Type B pancreatic cell (in vitro differentiated cells): ENCODE measurements around the gene CDYL2. TPM values are rescaled to one million over a fixed set of nuclear protein-coding genes. Genes with fewer than 3 reads are reported as not detected.

Experiments used
- DNase-seq: peaks from one replicate; pipeline ENCODE4 v3.0.0; 2021; ENCODE audit warnings: mixed read lengths; ENCODE audit not compliant: unreplicated experiment; ENCODE audit errors: extremely low spot score
- H3K27ac Mint-ChIP-seq: 2 replicates; pipeline ENCODE4 v1.8.0; 2021; ENCODE audit warnings: mild to moderate bottlenecking, mixed read lengths
- H3K27me3 Mint-ChIP-seq: 2 replicates; pipeline ENCODE4 v1.8.0; 2021; ENCODE audit warnings: mixed read lengths
- H3K36me3 Mint-ChIP-seq: 2 replicates; pipeline ENCODE4 v1.8.0; 2021; ENCODE audit warnings: mixed read lengths
- H3K4me1 Mint-ChIP-seq: one replicate; pipeline ENCODE4 v1.8.0; 2021; ENCODE audit warnings: mixed read lengths; ENCODE audit not compliant: unreplicated experiment
- H3K4me3 Mint-ChIP-seq: 2 replicates; pipeline ENCODE4 v1.8.0; 2021; ENCODE audit warnings: mild to moderate bottlenecking, mixed read lengths
- H3K9me3 Mint-ChIP-seq: 2 replicates; pipeline ENCODE4 v1.8.0; 2021; ENCODE audit warnings: mixed read lengths
- total RNA-seq: library from RNA; stranded (reverse); gene quantifications from 2 replicates; pipeline ENCODE4 v1.2.1, GENCODE V29; 2021; ENCODE audit warnings: low replicate concordance
- TF ChIP-seq, protein P1 (sequence below): fragments of 200-600 bp; sonication (generic); conservative IDR thresholded peaks from 2 replicates; pipeline ENCODE4 v1.5.0; 2021; ENCODE audit warnings: antibody characterized with exemption, mild to moderate bottlenecking

Gene CDYL2
- total RNA-seq, 1 donor from 2014 or later = 8.2 TPM

DNA sequence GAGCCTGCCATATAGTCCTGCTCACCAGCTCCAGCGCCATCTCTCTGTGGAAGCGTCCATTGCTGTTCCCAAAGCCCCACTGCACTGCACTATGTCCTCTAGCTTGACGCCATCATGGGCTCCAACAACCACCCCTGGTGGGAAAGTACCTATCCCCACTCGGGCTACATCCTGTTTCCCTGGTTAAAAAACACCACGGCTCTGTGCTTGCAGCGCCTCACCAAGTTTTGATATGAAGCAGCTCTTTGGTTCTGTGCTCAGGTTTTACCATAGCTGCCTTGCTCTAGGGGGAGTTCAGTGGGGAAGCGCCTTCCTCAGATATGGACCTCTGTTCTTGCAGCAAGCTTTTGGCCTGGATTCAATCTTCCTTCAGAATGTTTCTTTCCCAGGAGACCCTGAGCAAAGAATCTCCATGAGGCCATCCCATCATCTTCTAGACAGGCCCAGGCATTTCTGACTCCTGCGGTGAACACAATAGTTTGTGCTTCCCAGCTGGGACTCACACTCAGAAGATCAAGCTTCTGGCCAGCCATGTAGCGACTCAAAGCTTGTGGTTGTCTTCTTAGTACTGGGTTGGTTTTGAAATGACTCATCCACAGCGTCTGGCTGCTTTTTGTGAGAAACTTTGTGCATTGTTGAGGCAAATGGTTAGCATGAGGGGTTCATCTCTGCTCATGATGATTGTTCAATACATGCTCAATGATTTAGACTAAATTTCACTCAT lies 224.1 kb downstream of the CDYL2 start:
- Mint-ChIP-seq H3K4me1 (no peaks in the 10 kb centered on the region), H3K27ac (no peak overlapping the region), H3K27me3 (peaks cover 3% of the 10 kb centered on the region), H3K36me3 (no peaks in the 10 kb centered on the region), H3K9me3 (no peaks in the 10 kb centered on the region), H3K4me3 (no peak overlapping the region)
- no peak for DNase-seq
- TF ChIP-seq, protein P1, sequence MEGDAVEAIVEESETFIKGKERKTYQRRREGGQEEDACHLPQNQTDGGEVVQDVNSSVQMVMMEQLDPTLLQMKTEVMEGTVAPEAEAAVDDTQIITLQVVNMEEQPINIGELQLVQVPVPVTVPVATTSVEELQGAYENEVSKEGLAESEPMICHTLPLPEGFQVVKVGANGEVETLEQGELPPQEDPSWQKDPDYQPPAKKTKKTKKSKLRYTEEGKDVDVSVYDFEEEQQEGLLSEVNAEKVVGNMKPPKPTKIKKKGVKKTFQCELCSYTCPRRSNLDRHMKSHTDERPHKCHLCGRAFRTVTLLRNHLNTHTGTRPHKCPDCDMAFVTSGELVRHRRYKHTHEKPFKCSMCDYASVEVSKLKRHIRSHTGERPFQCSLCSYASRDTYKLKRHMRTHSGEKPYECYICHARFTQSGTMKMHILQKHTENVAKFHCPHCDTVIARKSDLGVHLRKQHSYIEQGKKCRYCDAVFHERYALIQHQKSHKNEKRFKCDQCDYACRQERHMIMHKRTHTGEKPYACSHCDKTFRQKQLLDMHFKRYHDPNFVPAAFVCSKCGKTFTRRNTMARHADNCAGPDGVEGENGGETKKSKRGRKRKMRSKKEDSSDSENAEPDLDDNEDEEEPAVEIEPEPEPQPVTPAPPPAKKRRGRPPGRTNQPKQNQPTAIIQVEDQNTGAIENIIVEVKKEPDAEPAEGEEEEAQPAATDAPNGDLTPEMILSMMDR = no peak

GRCh38 chr16:80577485-80578280 lies 226.7 kb downstream of the CDYL2 start:
- TF ChIP-seq, protein P1 = no peak
- no peaks in the 10 kb centered on the region for H3K9me3 Mint-ChIP-seq
- no peaks in the 10 kb centered on the region for H3K36me3 Mint-ChIP-seq
- no peak for DNase-seq
- H3K4me1 Mint-ChIP-seq = no peaks in the 10 kb centered on the region
- H3K27ac Mint-ChIP-seq = no peak overlapping the region
- H3K4me3 Mint-ChIP-seq = no peak overlapping the region
- H3K27me3 Mint-ChIP-seq = peaks cover 3% of the 10 kb centered on the region

DNA sequence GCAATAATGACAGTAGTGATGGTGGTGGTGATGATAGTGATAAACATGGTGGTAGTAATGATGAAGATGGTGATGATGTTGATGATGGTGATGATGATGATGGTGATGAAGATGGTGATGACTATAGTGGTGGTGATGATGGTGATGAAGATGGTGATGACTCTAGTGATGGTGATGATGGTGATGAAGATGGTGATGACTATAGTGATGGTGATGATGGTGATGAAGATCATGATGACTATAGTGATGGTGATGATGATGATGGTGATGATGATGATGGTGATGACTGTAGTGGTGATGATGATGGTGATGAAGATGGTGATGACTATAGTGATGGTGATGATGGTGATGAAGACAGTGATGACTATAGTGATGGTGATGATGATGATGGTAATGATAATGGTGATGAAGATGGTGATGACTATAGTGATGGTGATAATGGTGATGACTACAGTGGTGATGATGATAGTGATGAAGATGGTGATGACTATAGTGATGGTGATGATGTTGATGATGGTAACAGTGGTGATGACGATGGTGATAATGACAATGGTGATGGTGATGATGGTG lies 228.0 kb downstream of the CDYL2 start:
- Mint-ChIP-seq H3K4me1 (no peaks in the 10 kb centered on the region), H3K9me3 (no peaks in the 10 kb centered on the region), H3K4me3 (no peak overlapping the region), H3K36me3 (no peaks in the 10 kb centered on the region), H3K27me3 (peaks cover 6% of the 10 kb centered on the region), H3K27ac (no peak overlapping the region)
- DNase-seq = no peak
- TF ChIP-seq, protein P1 = no peak

DNA sequence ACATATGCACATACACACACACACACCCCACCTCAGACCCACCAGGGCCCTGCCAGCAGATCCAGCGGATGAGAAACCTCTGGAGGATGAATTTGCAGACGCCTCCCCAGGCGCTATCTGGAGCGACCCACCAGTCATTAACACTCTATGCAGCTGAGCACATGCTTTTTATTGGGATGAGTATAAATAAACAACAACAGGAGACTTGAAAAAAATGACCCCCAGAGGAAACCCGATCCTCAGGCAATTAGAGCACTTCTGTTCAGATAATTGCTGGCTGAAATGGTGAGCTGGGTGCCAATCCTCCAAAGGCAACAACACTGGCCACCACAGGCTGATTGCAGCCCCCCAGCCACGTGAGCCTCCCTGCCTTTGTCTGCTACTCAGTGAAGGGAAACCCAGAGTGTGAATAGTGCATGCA lies 230.7 kb downstream of the CDYL2 start:
- TF ChIP-seq, protein P1 = no peak
- Mint-ChIP-seq H3K9me3 (peaks cover 4% of the 10 kb centered on the region), H3K27ac (no peak overlapping the region), H3K4me1 (peaks cover 5% of the 10 kb centered on the region), H3K27me3 (peaks cover 3% of the 10 kb centered on the region), H3K4me3 (no peak overlapping the region), H3K36me3 (no peaks in the 10 kb centered on the region)
- no peak for DNase-seq

DNA sequence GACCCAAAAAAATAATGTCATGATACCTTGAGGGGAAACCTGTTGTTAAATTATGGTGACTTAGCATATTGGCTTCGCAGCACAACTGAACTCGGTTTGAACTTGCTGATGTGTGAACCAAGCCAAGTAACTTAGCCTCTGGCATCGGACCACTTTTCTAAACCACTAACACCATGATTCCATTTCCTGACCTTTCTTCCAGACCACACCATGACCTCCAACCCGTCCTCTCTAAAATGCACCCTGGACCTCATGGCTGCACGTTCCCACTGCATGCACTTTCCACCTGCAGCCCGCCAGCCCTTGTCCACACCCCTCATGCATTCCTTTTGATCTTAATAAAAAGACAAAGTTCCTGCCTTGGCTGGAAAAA lies 234.3 kb downstream of the CDYL2 start:
- Mint-ChIP-seq H3K27me3 (peaks cover 12% of the 10 kb centered on the region), H3K27ac (peak overlapping the region; percentile 5), H3K4me3 (no peak overlapping the region), H3K4me1 (peaks cover 5% of the 10 kb centered on the region), H3K9me3 (peaks cover 4% of the 10 kb centered on the region), H3K36me3 (no peaks in the 10 kb centered on the region)
- TF ChIP-seq, protein P1 = no peak
- DNase-seq = no peak
